OCI-LY1 (cell line): ENCODE measurements around the gene CAMKK1.

Experiments
- EZH2 ChIP-seq: fragments of 200-600 bp; sonication (generic), shearing (Covaris generic); IDR thresholded peaks from 2 replicates; pipeline ENCODE4 v1.8.0; 2017; ENCODE audit warnings: borderline replicate concordance, mixed run types, mild to moderate bottlenecking, antibody characterized with exemption, low read length, moderate library complexity, mixed read lengths
- TF ChIP-seq, protein P1 (sequence below): fragments of 200-600 bp; sonication (generic), shearing (Covaris generic); IDR thresholded peaks from 2 replicates; pipeline ENCODE4 v1.5.1; 2017; ENCODE audit warnings: mild to moderate bottlenecking, antibody characterized with exemption, low read length, moderate library complexity, mixed read lengths

DNA sequence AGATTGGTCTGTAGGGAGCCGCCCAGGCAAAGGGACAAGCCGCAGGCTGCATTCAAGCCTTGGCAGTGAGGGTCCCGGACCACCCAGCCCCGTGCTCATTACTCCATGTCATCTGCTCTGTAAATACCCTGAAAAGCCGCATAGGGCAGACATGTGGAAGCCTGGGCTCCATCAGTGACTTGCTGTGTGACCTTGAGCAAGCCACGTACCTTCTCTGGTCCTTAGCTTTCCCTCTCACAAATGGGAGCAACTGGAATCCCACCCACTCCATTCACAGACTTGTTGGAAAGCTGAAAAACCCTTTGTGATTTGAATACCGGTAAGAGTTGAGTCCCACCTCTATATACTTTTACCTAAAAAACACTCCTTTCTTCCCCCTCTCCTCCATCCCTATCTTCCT, 11.9 kb downstream of the CAMKK1 start:
- TF ChIP-seq, protein P1, sequence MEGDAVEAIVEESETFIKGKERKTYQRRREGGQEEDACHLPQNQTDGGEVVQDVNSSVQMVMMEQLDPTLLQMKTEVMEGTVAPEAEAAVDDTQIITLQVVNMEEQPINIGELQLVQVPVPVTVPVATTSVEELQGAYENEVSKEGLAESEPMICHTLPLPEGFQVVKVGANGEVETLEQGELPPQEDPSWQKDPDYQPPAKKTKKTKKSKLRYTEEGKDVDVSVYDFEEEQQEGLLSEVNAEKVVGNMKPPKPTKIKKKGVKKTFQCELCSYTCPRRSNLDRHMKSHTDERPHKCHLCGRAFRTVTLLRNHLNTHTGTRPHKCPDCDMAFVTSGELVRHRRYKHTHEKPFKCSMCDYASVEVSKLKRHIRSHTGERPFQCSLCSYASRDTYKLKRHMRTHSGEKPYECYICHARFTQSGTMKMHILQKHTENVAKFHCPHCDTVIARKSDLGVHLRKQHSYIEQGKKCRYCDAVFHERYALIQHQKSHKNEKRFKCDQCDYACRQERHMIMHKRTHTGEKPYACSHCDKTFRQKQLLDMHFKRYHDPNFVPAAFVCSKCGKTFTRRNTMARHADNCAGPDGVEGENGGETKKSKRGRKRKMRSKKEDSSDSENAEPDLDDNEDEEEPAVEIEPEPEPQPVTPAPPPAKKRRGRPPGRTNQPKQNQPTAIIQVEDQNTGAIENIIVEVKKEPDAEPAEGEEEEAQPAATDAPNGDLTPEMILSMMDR = no peak
- TF ChIP-seq EZH2 = no peak
